HG03558 (cell line): ENCODE data around the gene POLD3.

ENCODE experiments used
- ATAC-seq: cut with Tn5 transposase; IDR thresholded peaks from one replicate; pipeline ENCODE4 v1.9.1; 2021; ENCODE audit warnings: moderate number of reproducible peaks; ENCODE audit not compliant: unreplicated experiment; ENCODE audit errors: extremely low read depth

Gene POLD3, protein sequence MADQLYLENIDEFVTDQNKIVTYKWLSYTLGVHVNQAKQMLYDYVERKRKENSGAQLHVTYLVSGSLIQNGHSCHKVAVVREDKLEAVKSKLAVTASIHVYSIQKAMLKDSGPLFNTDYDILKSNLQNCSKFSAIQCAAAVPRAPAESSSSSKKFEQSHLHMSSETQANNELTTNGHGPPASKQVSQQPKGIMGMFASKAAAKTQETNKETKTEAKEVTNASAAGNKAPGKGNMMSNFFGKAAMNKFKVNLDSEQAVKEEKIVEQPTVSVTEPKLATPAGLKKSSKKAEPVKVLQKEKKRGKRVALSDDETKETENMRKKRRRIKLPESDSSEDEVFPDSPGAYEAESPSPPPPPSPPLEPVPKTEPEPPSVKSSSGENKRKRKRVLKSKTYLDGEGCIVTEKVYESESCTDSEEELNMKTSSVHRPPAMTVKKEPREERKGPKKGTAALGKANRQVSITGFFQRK

DNA sequence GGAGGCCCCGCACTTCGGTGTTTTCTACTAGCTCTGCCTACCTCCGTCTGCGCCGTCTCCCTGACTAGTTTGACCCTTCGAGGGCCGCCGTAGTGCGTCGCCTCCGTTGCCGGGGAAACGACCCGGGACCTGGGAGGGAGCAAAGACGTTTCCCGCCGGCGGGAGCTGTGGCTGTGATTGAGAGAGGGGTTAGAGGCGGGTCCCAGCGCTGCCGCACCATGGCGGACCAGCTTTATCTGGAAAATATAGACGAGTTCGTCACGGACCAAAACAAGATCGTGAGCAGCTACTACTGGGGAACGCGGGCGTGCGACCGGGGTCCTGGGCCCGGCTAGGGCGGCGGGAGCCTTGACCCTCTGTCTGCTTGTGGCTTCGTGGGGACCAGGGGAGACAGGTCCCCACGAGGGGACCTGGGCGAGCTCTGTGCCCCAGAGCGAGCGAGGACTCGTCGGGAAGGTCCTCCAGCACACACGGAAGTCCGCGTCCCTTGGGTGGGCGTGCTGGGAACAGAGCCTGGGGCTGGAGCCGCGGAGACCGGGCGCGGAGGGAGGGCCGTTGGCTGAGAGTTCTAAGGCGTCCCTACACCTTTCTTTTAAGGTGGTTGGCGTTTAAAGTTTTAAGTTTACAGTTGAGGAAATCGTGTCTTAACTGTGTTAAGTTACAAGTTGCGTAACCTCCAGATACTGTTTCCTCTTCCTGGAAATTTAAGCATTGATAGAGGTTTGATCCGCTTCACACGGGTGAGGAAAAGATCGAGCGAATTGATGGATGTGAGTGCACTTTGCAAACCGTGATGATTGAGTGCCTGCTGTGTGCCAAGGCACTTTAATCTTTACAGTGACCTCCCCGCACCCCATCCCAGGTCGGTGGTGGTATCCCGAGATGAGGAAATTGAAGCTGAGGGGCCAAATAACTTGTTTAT lies at the start of gene POLD3:
TSS of gene POLD3 (plus strand) at position 142 of the 922 bp plus-strand sequence. CDS start at position 219, 77 bp downstream.
- peak; percentile 87 for ATAC-seq

DNA sequence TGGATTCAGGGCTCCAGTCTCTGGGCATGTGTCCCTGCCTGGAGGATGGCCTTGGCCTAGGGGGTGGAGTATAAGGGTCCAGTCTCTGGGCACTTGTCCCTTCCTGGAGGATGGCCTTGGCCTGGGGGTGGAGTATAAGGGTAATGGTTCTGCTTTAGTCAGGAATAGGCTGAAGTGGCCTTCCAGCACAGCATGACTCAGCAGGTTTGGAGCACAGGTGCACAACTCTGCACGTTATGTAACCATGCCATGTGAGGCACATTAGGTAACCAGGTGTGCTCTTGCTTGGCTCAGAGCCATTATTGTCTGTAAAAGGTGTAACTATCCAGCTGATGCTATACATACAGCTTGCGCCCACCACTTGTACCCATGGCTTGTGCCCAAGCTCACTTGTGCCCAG lies 48.4 kb upstream of the POLD3 start:
- ATAC-seq = no peak

DNA sequence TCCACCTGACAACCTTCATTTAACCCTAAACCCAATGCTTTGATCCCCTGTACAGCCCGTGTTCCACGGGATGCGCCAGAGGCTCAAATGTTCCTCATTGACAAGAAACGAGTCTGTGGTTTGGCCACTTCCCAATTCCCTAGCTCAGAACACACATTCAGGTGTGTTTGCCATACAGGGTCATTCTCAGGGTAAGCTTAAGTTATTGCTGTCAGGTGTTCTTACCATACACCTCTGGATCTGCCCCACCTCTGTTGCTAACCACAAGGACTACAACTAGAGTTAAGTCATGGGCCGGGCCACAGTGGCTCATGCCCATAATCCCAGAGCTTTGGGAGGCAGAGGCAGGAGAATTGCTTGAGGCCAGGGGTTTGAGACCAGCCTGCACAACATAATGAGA lies 45.6 kb upstream of the POLD3 start:
- ATAC-seq = no peak

DNA sequence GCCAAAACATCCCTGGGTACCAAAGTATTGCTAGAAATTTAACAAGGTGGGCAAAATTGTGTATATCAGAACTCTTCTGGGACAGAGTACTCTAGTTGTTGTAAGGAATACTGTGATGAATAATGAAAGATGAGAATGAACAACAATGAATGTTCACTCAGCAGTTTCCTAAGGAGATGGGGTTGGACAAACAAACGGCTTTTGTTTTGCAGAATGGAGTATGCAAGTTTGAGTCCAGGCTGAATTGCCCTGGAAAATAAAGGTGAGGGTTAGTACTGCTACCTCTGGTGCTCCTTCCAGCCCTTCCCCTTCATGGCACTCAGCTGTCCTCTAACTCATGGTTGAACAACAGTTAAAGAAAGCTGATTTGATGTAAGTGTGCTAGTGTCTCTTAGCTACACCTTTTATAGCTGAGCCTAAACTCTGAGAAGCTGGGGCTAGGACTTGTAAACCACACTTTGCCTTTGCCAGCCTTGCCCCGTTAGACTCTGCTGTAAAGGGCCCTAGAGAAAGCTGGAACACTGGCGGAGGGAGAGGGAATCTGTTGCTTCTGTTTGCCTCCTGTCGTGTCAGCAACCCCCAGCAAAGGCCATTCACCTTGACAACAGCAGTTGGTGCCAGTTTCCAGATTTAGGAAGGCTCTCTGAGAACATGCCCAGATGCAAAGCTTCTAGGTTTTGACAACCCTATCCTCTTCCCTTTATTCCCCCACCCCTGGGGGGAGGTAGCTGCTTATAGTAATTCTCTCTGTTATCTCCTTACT lies 41.2 kb upstream of the POLD3 start:
- no peak for ATAC-seq

DNA sequence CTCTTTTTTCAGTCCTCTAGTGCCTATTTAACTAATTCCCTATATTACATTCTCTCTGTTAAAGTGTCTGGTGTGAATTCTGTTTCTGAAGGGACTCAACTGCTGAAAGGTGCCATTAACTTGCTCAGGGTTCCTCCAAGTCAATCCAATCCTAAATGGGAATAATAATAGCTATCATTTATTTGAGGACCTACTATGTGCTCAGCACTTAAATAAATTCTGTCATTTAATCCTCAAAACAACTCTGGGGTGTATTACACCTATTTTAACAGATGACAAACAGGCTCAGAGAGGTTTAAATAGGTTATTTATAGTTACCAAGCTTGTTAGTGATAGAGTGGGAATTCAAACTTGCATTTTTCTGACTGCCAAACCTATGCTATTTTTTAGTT lies 40.6 kb upstream of the POLD3 start:
- ATAC-seq = no peak

DNA sequence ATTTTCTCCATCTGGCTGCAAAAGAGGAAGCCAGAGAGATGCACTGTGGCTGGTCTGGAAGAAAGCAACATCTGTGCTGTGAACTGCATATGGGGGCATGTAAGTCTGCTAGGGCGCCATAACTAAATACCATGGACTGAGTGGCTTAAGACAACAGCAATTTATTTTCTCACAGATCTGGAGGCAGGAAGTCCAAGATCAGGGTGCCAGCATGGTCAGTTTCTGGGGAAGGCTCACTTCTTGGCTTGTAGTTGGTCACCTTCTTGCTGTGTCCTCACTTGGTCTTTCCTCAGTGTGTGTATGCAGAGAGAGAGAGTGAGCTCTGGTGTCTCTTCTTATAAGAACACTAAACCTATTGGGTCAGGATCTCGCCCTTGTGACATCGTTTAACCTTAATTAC lies 34.9 kb upstream of the POLD3 start:
- no peak for ATAC-seq

DNA sequence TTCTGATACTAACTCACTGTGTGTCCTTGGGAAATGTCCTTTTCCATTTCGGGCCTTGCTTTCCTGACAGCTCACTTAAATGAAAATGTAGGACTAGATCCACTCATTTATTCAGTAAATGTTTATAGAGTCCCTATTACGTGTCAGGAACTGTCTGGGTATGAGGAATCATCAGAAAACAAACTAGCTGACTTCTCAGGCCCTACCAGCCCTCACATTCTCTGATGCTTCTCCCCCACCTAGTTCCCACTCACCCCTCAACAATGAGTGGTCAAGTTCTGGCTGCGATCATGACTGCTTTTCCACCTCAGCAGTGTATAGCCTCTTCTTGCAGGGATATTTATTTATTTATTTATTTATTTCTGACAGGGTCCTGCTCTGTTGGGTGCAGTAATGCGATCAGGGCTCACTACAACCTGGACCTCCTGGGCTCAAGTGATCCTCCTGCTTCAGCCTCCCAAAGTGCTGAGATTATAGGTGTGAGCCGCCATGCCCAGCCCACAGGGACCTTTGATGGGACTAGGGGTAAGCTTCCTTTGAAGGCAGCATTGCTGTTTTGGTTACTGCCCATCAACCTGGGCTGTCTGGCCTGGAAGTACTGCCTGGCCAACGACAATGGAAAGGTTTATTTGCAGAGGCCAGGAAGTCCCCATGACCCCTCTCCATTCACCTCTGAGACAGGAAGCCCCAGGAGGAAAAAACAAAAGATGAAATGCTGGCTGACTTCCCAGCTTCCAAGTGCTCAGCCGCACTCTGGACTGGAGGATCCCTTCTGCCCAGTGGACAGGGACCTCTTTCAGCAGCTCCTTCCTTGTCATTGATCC lies 33.1 kb upstream of the POLD3 start:
- ATAC-seq = no peak

DNA sequence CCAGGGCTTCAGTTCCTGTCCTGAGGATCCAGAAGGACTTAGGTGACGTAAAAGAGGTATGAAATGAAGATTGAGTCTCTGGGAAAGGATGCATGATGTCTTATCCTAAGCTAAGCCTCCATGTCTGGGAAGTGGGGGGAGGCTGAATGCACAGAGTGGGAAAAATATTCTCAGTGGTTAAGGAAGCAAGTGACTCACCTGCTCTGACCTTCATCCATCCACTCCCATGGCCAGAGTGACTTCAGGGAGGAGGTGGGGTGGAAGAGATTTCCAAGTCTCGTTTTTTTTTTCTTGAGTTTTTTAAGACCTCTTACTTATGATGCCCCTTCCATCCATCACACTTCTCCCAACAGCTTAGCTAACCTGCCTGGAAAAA lies 32.5 kb upstream of the POLD3 start:
- ATAC-seq = no peak

DNA sequence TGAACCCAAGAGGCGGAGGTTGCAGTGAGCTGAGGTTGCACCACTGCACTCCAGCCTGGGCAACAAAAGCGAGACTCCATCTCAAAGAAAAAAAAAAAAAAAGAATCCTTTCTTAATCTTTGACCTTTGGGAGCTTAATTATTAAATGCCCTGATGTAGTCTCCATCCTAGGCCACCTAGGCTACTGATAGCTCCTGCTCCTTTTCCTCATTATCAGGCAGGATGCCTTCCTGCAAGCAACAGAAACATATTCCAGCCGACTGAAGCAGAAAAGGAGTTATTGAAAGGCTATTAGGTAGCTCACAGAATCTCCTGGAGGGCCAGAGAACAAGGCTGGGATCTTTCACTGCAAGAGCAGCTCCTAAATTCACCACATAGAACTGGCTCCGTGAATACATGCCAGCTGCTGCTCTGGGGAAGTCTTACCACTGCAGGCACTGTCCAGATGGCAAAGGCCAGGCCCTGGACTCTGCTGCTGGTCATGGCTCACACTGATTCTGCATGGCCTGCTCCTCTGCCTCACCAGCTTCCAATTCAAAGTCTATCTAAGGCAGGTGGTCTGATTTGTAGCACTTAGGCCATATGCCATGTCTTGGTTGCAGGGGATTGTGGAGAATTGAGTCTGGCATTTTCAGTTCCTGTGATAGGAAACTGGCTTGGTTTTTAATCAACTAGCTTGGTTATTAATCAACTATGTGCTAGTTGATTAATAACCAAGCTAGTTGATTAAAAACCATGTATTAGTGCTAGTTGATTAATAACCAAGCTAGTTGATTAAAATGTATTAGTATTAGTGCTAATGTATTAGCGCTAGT lies 26.0 kb upstream of the POLD3 start:
- no peak for ATAC-seq

DNA sequence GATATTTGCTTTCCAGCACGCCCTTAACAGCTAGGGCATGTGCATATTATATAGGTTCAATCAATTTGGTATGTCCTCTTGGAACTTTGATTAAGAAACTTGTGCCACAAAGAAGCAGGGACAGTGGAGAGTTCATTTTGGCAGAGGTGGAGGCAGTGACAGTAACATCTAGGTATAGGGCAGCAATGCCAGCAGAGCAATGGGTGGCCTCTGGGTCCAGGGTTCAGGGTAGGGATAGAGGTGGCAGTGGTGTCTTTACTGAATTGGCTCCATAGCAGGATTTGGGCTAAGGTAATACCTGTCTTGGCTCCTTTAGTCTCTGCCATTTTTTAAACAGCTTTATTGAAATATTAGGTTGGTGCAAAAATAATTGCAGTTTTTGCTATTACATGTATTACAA lies 24.4 kb upstream of the POLD3 start:
- ATAC-seq = no peak

DNA sequence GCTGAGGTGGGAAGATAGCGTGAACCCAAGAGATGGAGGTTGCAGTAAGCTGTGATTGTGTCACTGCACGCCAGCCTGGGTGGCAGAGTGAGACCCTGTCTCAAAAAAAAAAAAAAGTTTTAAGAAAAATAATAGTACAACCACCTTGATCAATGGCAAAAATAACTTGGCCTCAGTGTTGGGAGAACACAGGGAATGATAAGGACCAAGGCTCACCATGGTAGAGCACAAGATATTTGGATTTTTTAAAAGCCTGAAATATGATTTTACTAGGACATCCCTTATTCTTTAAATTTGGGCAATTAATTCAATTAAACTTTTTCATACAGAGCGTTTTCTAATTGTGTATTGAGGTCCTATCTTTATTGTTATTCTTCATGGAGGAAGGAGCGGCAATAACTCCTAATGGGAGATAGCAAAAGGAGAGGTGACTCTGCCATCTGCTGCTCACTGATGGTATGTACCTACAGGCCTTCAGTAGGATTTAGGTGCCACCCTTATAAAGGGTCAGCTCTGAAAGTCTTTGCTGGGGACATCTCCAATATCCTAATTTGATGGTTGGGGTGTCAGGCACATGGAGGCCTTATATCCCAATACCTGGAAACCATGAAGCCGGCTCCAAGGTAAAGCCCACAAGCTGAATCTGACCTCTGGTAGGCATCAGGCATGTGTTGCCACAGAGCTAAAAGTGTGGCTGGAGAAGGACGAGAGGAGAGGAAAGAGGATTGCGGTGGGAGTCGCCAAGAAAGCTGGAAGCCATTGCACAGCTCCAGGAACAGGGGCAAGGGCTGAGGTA lies 21.9 kb upstream of the POLD3 start:
- no peak for ATAC-seq

DNA sequence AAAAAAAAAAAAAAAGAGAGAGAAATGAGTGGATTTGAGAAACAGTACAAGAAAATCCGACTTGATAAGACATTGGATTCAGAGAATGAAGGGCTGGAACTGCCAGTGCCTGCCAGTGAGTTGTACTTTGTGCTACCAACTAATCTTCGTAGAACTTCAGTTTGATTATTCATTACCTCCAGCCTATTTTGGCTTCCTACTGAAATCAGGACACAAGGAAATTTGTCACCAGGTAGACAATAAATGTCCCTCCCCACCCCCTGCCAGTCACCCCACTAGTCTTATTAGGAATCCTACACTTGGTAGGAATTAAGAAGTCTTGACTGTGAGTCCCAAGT lies 21.4 kb upstream of the POLD3 start:
- no peak for ATAC-seq

DNA sequence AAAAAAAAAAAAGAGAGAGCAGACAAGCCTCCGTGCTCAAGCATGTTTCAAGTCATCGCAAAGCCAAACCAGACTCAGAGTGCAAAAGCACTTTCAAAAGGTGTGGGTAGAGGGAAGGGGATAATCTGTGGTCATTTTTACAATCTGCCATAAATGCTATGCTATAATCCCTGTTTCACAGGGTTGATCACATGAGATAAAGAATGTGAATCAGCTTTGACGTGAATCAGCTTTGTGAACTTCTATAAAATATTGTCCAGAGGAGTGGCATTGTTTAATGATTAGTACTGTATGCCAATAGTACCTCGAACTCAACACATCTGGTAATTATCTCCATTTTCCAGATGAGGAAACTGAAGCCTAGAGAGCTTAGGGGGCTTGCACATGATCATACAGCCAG lies 20.0 kb upstream of the POLD3 start:
- ATAC-seq = no peak

DNA sequence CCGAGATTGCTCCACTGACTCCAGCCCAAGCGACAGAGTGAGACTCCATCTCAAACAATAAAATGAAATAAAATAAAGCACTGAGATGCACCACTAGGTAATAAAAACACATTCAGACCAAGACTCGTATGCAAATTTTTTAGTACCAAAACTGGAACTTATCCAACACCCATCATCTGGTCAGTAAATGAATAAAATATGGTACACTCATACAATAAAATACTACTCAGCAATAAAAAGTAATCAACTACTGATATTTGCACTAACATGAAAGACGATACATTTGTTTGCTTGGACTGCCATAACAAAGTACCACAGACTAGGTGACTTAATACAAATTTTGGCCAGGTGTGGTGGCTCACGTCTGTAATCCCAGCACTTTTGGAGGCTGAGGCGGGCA lies 17.8 kb upstream of the POLD3 start:
- ATAC-seq = no peak

DNA sequence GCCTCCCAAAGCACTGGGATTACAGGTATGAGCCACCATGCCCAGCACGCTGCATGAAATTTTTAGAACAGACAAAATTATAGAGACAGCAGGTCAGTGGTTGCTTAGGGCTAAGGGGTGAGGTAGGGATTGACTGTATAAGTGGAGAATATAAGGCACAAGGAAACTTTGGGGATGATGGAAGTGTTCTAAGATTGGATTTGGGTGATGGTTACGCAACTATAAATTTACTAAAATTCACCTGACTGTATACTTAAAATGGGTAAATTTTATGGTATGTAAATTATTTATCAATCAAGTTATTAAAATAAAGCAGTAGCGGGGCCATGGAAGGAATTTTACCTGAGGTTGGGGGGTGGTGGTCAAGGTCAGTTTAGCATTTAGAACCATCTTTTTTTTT lies 16.4 kb upstream of the POLD3 start:
- ATAC-seq = no peak

DNA sequence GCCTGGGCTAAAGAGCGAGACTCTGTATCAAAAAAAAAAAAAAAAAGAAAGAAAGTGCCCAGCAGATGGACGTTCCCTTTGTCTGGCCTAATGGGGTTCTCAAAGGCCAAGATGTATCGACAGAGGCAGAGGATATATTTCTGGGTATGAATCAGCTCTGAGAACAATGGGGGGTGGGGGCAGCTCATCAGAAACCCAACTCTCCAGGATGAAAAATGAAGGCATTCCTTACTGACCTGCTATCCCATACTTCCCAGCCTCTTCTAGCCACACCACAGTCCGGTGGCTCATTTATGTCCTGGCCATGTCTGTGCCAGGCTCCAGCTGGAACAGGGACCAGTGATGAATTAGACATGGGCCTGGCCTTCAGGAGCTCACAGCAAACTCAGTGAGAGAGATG lies 15.2 kb upstream of the POLD3 start:
- no peak for ATAC-seq

DNA sequence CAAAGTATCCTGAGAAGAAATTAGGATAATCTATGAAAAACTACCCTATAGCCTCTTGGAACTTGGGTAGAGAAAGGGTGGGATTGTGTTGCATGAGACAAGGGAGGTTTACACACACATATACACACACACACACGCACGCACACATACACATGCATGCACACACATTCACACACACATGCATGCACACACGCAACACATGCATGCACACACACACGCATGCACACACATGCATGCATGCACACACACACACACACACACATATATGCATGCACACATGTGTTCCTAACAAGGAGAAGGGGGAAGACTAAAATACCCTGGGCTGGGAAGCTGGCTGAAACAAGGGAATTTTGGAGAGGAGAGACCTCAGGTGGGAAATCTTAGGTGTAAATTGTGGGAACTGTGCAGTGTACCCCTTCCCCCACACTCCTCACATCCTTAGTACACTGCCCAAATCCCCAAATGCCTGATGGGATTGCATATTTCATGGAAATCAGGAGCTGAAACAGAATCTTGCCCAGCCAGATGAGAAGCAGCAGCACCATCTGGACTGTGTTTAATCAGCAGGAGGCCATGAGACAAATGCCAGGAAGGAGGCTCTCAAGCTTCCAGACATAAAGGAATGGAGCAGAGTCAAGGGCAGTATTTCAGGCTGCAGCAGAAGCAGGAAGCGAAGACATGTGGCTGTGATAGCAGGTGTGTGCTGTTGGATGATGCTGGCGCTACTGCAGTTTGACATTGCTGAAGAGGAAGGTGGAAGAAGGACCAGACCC lies 14.6 kb upstream of the POLD3 start:
- no peak for ATAC-seq
